HCT116 (cell line): ENCODE results near the gene ANO4.

Source experiments
- CEBPB ChIP-seq: IDR thresholded peaks from 2 replicates; pipeline ENCODE4 v1.6.1; 2012; ENCODE audit warnings: low read depth
- CTCF ChIP-seq, 3 experiments: fragments of 200-600 bp in 1 of 3; sonication (generic) in 1 of 3; IDR thresholded peaks in 2 of 3; conservative IDR thresholded peaks in 1 of 3; 2 replicates each; pipeline ENCODE4 v1.5.1; 2012 to 2017; ENCODE audit warnings: low read depth in 2 of 3, low read length in 2 of 3, antibody characterized with exemption in 1 of 3, borderline replicate concordance in 1 of 3, control low read depth in 1 of 3, mild to moderate bottlenecking in 1 of 3, mixed read lengths in 1 of 3, mixed run types in 1 of 3, moderate library complexity in 1 of 3; ENCODE audit not compliant: insufficient read depth in 1 of 3
- EZH2 ChIP-seq: fragments of 200-600 bp; sonication (generic); IDR thresholded peaks from 2 replicates; pipeline ENCODE4 v1.6.1; 2017; ENCODE audit warnings: antibody characterized with exemption, mixed run types
- EZH2phosphoT487 ChIP-seq: fragments of 200-600 bp; IDR thresholded peaks from 2 replicates; pipeline ENCODE4 v1.6.1; 2018; ENCODE audit warnings: antibody characterized with exemption, borderline replicate concordance
- JUND ChIP-seq: IDR thresholded peaks from 2 replicates; pipeline ENCODE4 v1.6.1; 2012
- MAX ChIP-seq: IDR thresholded peaks from 2 replicates; pipeline ENCODE4 v1.6.1; 2012
- POLR2A ChIP-seq: IDR thresholded peaks from 2 replicates; pipeline ENCODE4 v1.7.0; 2011; ENCODE audit warnings: borderline replicate concordance; ENCODE audit not compliant: insufficient read depth, insufficient read length; ENCODE audit errors: extremely low read depth
- POLR2AphosphoS5 ChIP-seq: IDR thresholded peaks from 2 replicates; pipeline ENCODE4 v1.6.1; 2011; ENCODE audit warnings: mild to moderate bottlenecking, low read depth, low read length, moderate library complexity
- RAD21 ChIP-seq: IDR thresholded peaks from 2 replicates; pipeline ENCODE4 v1.6.1; 2012; ENCODE audit warnings: low read depth, mild to moderate bottlenecking
- REST ChIP-seq: IDR thresholded peaks from 2 replicates; pipeline ENCODE4 v1.6.1; 2012; ENCODE audit warnings: low read depth
- SP1 ChIP-seq: IDR thresholded peaks from 2 replicates; pipeline ENCODE4 v1.6.1; 2012; ENCODE audit warnings: low read depth
- SRF ChIP-seq: IDR thresholded peaks from 2 replicates; pipeline ENCODE4 v1.6.1; 2012; ENCODE audit warnings: low read depth
- ZFX ChIP-seq: fragments of 450-650 bp; IDR thresholded peaks from 2 replicates; pipeline ENCODE4 v1.6.1; 2017
- ZNF274 ChIP-seq: fragments of 200-500 bp; sonication (Bioruptor generic); IDR thresholded peaks from 2 replicates; pipeline ENCODE4 v1.6.1; 2014; ENCODE audit warnings: mild to moderate bottlenecking, low read depth, low read length, inconsistent platforms

GRCh38 chr12:101089271-101089670 is 294.7 kb downstream of the ANO4 start:
- TF ChIP-seq JUND (no peak), REST (no peak), POLR2A (no peak), RAD21 (no peak), CTCF (IDR thresholded peaks at IDR 0.05 in 2 of 3, conservative IDR thresholded peaks at IDR 0.05 in 1 of 3; ENCODE audit: borderline replicate concordance in 1 of 3, insufficient read depth in 1 of 3, low read depth in 2 of 3, low read length in 2 of 3) (no peak), POLR2AphosphoS5 (no peak), ZFX (no peak), EZH2phosphoT487 (no peak), EZH2 (no peak), CEBPB (no peak), ZNF274 (no peak), SP1 (no peak), SRF (no peak), MAX (no peak)
